Measurements from ENCODE around the gene FAM13A.

DNA sequence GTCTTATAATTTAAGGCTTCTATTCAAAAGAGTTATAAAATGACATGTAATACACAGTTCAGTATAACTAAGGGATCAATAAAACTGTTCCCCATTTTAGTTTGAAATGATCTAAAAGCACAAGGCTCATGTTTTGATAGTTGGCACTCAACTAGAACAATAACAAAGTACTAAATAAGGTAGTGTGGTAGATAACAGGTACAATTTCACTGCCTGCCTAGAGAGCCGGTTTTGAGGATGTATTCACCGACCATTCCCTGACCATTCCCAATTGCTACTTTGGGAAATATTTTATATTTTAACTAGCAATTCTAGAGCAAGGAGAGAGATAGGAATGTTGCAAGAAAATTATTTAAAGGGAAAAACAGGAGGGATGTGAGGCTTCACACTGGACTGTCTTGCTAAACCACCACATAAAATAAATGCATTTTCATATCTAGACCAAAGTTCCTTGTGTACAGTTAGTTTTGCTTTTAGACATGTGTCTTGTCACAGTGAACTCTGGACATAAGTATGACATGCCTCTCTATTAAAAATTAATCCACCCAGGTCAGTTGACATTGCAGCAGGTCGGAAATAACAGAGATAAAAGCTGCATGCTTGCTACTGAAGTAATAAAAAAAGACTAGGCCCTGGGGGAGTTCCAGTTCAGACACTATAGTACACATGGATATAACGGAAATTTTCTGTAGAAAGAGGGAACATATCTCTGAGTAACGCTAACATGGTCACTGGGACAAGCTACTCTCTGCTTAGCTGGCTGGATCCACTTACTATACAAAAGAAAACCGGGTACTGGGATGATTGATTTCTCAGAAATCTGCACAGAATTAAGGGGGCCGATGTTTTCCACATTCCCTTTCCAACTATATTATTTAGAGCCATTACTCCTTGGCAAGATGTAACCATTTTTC is 303.1 kb downstream of the FAM13A start:
- TF ChIP-seq EZH2 (IDR thresholded peaks at IDR 0.05) (no peak), EZH2phosphoT487 (IDR thresholded peaks at IDR 0.05) (no peak)
- TF ChIP-seq, protein P1, sequence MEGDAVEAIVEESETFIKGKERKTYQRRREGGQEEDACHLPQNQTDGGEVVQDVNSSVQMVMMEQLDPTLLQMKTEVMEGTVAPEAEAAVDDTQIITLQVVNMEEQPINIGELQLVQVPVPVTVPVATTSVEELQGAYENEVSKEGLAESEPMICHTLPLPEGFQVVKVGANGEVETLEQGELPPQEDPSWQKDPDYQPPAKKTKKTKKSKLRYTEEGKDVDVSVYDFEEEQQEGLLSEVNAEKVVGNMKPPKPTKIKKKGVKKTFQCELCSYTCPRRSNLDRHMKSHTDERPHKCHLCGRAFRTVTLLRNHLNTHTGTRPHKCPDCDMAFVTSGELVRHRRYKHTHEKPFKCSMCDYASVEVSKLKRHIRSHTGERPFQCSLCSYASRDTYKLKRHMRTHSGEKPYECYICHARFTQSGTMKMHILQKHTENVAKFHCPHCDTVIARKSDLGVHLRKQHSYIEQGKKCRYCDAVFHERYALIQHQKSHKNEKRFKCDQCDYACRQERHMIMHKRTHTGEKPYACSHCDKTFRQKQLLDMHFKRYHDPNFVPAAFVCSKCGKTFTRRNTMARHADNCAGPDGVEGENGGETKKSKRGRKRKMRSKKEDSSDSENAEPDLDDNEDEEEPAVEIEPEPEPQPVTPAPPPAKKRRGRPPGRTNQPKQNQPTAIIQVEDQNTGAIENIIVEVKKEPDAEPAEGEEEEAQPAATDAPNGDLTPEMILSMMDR (IDR thresholded peaks at IDR 0.05): no peak

Measured in neural progenitor cell (in vitro differentiated cells).